H1 (cell line): ENCODE measurements around the gene L3MBTL4. TPM values are rescaled to one million over a fixed set of nuclear protein-coding genes. Genes with fewer than 3 reads are reported as not detected.

Experiments used
- CTBP2 ChIP-seq: IDR thresholded peaks from 2 replicates; pipeline ENCODE4 v1.7.0; 2011; ENCODE audit warnings: borderline replicate concordance, mild to moderate bottlenecking, moderate library complexity, mixed read lengths, low read length; ENCODE audit not compliant: insufficient read depth, insufficient read length
- polyA plus RNA-seq, 7 experiments: library from polyadenylated mRNA; depleted of rRNA in 3 of 7; stranded (reverse) in 5 of 7; unstranded in 2 of 7; fragments of >200 nt in 5 of 7; fragments of 200-250 nt in 2 of 7; gene quantifications; 1 replicate in 5 of 7; 2 replicates in 1 of 7; 4 replicates in 1 of 7; pipeline versions ENCODE4 v1.2.1 to v1.2.3, GENCODE V29; 2011 to 2013; ENCODE audit warnings: missing spikeins in 2 of 7, mixed read lengths in 2 of 7
- total RNA-seq: library from RNA; stranded (reverse); fragmentation: NEBNext Ultra II Directional; extraction: Animal tissue kit (Norgen Biotek cat#: 25700); gene quantifications from 2 replicates; pipeline ENCODE4 v1.2.1, GENCODE V29; 2021
- TF ChIP-seq, protein P1 (sequence below), 3 experiments: IDR thresholded peaks; 1 replicate in 2 of 3; 2 replicates in 1 of 3; pipeline versions ENCODE4 v1.5.1 to v1.6.1; 2011; ENCODE audit warnings: low read length in 3 of 3, mild to moderate bottlenecking in 3 of 3, inconsistent platforms in 2 of 3, low read depth in 1 of 3, moderate library complexity in 1 of 3; ENCODE audit not compliant: insufficient read depth in 1 of 3; ENCODE audit errors: control extremely low read depth in 1 of 3

The L3MBTL4 gene
- total and polyA plus RNA-seq, 2 of the 8 experiments (the other 6 are each of a cell fraction or from before 2014, with no cell fraction given): 1.0 to 2.1 TPM

- TF ChIP-seq, protein P1, sequence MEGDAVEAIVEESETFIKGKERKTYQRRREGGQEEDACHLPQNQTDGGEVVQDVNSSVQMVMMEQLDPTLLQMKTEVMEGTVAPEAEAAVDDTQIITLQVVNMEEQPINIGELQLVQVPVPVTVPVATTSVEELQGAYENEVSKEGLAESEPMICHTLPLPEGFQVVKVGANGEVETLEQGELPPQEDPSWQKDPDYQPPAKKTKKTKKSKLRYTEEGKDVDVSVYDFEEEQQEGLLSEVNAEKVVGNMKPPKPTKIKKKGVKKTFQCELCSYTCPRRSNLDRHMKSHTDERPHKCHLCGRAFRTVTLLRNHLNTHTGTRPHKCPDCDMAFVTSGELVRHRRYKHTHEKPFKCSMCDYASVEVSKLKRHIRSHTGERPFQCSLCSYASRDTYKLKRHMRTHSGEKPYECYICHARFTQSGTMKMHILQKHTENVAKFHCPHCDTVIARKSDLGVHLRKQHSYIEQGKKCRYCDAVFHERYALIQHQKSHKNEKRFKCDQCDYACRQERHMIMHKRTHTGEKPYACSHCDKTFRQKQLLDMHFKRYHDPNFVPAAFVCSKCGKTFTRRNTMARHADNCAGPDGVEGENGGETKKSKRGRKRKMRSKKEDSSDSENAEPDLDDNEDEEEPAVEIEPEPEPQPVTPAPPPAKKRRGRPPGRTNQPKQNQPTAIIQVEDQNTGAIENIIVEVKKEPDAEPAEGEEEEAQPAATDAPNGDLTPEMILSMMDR (IDR thresholded peaks at IDR 0.05; ENCODE audit: control extremely low read depth in 1 of 3, insufficient read depth in 1 of 3, low read depth in 1 of 3, low read length in 3 of 3): no peak
- no peak for TF ChIP-seq CTBP2
- TF ChIP-seq, all 59 proteins: peak for 0
These were observed 74.6 kb downstream of the L3MBTL4 start (continued) for GRCh38 chr18:6340121-6340520.
